Neural progenitor cell (in vitro differentiated cells): ENCODE measurements around the gene MAD1L1. TPM values are rescaled to one million over a fixed set of nuclear protein-coding genes. Genes with fewer than 3 reads are reported as not detected.
"Not testable (repeated sequence)": the region's sequence is repeated elsewhere in the genome, so short reads cannot be mapped to it uniquely, and the experiment has no call there.

ENCODE experiments used
- DNase-seq: peaks from one replicate; pipeline ENCODE4 v3.0.0-alpha.2; 2016; ENCODE audit warnings: low spot score
- H2AFZ ChIP-seq: fragments of 200-600 bp; sonication (generic); replicated peaks from 2 replicates; pipeline ENCODE4 v1.6.1; 2016; ENCODE audit warnings: antibody characterized with exemption
- H3F3A ChIP-seq: fragments of 200-600 bp; sonication (generic); 2 replicates; pipeline ENCODE4 v1.6.1; 2016; ENCODE audit warnings: antibody characterized with exemption, low read depth
- H3K27ac ChIP-seq: fragments of 200-600 bp; sonication (generic); 2 replicates; pipeline ENCODE4 v1.5.1; 2016; ENCODE audit warnings: mild to moderate bottlenecking
- H3K27me3 ChIP-seq: fragments of 200-600 bp; sonication (generic); 2 replicates; pipeline ENCODE4 v1.6.1; 2016; ENCODE audit warnings: mild to moderate bottlenecking, moderate library complexity
- H3K36me3 ChIP-seq: fragments of 200-600 bp; sonication (generic); 2 replicates; pipeline ENCODE4 v1.5.1; 2016
- H3K4me1 ChIP-seq: fragments of 200-600 bp; sonication (generic); 2 replicates; pipeline ENCODE4 v1.6.1; 2016; ENCODE audit warnings: mixed run types
- H3K4me2 ChIP-seq: fragments of 200-600 bp; sonication (generic); 2 replicates; pipeline ENCODE4 v1.6.1; 2016
- H3K4me3 ChIP-seq: fragments of 200-600 bp; sonication (generic); 2 replicates; pipeline ENCODE4 v1.5.1; 2016
- H3K79me2 ChIP-seq: fragments of 200-600 bp; sonication (generic); 2 replicates; pipeline ENCODE4 v1.6.1; 2016; ENCODE audit warnings: low read depth
- H3K9ac ChIP-seq: fragments of 200-600 bp; sonication (generic); 2 replicates; pipeline ENCODE4 v1.6.1; 2016
- H3K9me3 ChIP-seq: fragments of 200-600 bp; sonication (generic); 2 replicates; pipeline ENCODE4 v1.5.1; 2016; ENCODE audit warnings: low read depth
- H4K20me1 ChIP-seq: fragments of 200-600 bp; sonication (generic); 2 replicates; pipeline ENCODE4 v1.6.1; 2016; ENCODE audit warnings: low read depth
- H3K27ac Mint-ChIP-seq: 3 replicates; pipeline ENCODE4 v1.8.0; 2021; ENCODE audit warnings: mixed read lengths
- H3K27me3 Mint-ChIP-seq: 2 replicates; pipeline ENCODE4 v1.8.0; 2022; ENCODE audit warnings: low read depth, mild to moderate bottlenecking, inconsistent platforms, moderate library complexity, mixed read lengths; ENCODE audit not compliant: insufficient read depth
- H3K36me3 Mint-ChIP-seq: 3 replicates; pipeline ENCODE4 v1.8.0; 2021; ENCODE audit warnings: mixed read lengths
- H3K4me1 Mint-ChIP-seq: 3 replicates; pipeline ENCODE4 v1.8.0; 2021; ENCODE audit warnings: mixed read lengths
- H3K4me3 Mint-ChIP-seq: 3 replicates; pipeline ENCODE4 v1.8.0; 2021; ENCODE audit warnings: mild to moderate bottlenecking, moderate library complexity, mixed read lengths
- H3K9me3 Mint-ChIP-seq: 3 replicates; pipeline ENCODE4 v1.8.0; 2020; ENCODE audit warnings: mixed read lengths
- EZH2 ChIP-seq: fragments of 200-600 bp; sonication (generic); IDR thresholded peaks from 2 replicates; pipeline ENCODE4 v1.6.1; 2017; ENCODE audit warnings: antibody characterized with exemption, mild to moderate bottlenecking, moderate library complexity
- EZH2phosphoT487 ChIP-seq: fragments of 200-600 bp; sonication (generic); IDR thresholded peaks from 2 replicates; pipeline ENCODE4 v1.6.1; 2017; ENCODE audit warnings: antibody characterized with exemption
- total RNA-seq: library from RNA; depleted of rRNA; stranded (reverse); fragments of >200 nt; gene quantifications from 2 replicates; pipeline ENCODE4 v1.2.3, GENCODE V29; 2015; ENCODE audit warnings: low replicate concordance
- TF ChIP-seq, protein P1 (sequence below): fragments of 200-600 bp; sonication (generic); IDR thresholded peaks from 2 replicates; pipeline ENCODE4 v1.5.1; 2017; ENCODE audit warnings: antibody characterized with exemption, mild to moderate bottlenecking

The MAD1L1 gene
- total RNA-seq, 1 donor from 2014 or later: 23.7 TPM

DNA sequence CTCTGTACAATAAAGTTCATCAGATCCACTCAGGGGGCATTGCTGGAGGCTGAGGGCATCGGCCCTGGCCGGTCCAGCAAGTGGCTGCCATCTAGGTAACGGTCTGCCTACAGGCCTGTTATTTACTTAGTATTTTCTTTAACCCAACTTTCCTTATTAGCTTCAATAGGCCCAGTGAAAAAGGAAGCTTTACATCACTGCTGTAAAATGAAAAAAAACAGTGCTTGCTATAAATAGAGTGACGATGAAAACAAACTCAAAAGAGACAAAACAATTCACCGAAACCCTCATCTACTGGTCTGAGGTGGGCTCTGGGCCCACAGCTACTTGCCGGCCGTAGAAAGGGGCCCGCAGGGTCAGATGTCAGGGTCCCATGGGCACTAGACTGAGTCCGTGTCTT, 370.2 kb downstream of the MAD1L1 start:
- DNase-seq: no peak

DNA sequence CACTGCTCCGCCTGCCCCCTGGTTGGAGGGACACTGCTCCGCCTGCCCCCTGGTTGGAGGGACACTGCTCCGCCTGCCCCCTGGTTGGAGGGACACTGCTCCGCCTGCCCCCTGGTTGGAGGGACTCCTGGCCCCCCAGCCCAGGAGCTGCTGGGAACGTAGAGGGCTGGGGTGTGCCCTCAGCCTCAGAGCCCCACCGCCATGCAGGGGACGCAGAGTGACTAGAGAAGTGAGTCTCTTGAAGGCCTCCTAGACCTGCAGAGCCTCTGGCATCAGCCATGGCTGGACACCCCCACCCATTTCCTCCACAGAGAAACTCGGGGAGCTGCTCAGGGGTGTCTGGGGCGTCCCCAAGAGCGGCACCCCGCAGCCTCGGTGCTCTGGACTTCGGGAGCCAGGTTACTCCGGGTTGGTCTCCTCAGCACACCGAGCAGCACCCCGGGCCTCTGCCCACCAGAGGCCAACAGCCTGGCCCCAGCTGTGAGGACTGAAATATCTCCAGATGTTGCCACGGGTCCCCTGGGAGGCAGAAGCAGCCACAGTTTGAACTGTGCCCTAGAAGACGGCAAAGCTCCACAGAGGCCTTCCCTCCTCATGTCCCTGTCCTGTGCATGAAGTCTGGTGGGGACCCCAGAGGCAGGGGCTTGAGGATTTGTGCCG, 370.8 kb downstream of the MAD1L1 start:
- H3K4me1 Mint-ChIP-seq: peaks cover 38% of the 10 kb centered on the region
- H3K36me3 Mint-ChIP-seq: no peaks in the 10 kb centered on the region
- H3K4me3 ChIP-seq: no peak overlapping the region
- no peaks in the 10 kb centered on the region for H3K36me3 ChIP-seq
- no peak overlapping the region for H3K27ac Mint-ChIP-seq
- DNase-seq: no peak
- H3K79me2 ChIP-seq: no peaks in the 10 kb centered on the region
- peaks cover 6% of the 10 kb centered on the region for H3K27me3 Mint-ChIP-seq
- H3F3A ChIP-seq: peaks cover 4% of the 10 kb centered on the region
- no peak overlapping the region for H3K27ac ChIP-seq
- TF ChIP-seq, protein P1, sequence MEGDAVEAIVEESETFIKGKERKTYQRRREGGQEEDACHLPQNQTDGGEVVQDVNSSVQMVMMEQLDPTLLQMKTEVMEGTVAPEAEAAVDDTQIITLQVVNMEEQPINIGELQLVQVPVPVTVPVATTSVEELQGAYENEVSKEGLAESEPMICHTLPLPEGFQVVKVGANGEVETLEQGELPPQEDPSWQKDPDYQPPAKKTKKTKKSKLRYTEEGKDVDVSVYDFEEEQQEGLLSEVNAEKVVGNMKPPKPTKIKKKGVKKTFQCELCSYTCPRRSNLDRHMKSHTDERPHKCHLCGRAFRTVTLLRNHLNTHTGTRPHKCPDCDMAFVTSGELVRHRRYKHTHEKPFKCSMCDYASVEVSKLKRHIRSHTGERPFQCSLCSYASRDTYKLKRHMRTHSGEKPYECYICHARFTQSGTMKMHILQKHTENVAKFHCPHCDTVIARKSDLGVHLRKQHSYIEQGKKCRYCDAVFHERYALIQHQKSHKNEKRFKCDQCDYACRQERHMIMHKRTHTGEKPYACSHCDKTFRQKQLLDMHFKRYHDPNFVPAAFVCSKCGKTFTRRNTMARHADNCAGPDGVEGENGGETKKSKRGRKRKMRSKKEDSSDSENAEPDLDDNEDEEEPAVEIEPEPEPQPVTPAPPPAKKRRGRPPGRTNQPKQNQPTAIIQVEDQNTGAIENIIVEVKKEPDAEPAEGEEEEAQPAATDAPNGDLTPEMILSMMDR: no peak
- no peak for TF ChIP-seq EZH2
- no peak for TF ChIP-seq EZH2phosphoT487
- peaks cover 10% of the 10 kb centered on the region for H3K4me1 ChIP-seq
- H3K9me3 ChIP-seq: no peaks in the 10 kb centered on the region
- H3K4me2 ChIP-seq: no peak overlapping the region
- no peak overlapping the region for H2AFZ ChIP-seq
- peak overlapping the region; percentile 33 for H3K4me3 Mint-ChIP-seq
- no peak overlapping the region for H3K9ac ChIP-seq
- H3K27me3 ChIP-seq: no peaks in the 10 kb centered on the region
- no peaks in the 10 kb centered on the region for H3K9me3 Mint-ChIP-seq
- H4K20me1 ChIP-seq: peaks cover 40% of the 10 kb centered on the region

More for the DNA sequence above, 370.2 kb downstream of the MAD1L1 start:
- H3K4me1 Mint-ChIP-seq: peaks cover 42% of the 10 kb centered on the region
- H3K36me3 ChIP-seq: no peaks in the 10 kb centered on the region
- H3K79me2 ChIP-seq: no peaks in the 10 kb centered on the region
- no peaks in the 10 kb centered on the region for H3K9me3 Mint-ChIP-seq
- H3F3A ChIP-seq: peaks cover 4% of the 10 kb centered on the region
- H3K4me3 Mint-ChIP-seq: peak overlapping the region; percentile 33
- peaks cover 6% of the 10 kb centered on the region for H3K27me3 Mint-ChIP-seq
- peak overlapping the region; percentile 73 for H3K27ac Mint-ChIP-seq
- H2AFZ ChIP-seq: no peak overlapping the region
- no peak overlapping the region for H3K4me3 ChIP-seq
- no peak overlapping the region for H3K4me2 ChIP-seq
- H4K20me1 ChIP-seq: peaks cover 40% of the 10 kb centered on the region
- no peak overlapping the region for H3K27ac ChIP-seq
- H3K9me3 ChIP-seq: no peaks in the 10 kb centered on the region
- TF ChIP-seq EZH2 (no peak), EZH2phosphoT487 (no peak)
- TF ChIP-seq, protein P1: no peak
- H3K27me3 ChIP-seq: no peaks in the 10 kb centered on the region
- H3K9ac ChIP-seq: no peak overlapping the region
- H3K36me3 Mint-ChIP-seq: no peaks in the 10 kb centered on the region
- peaks cover 10% of the 10 kb centered on the region for H3K4me1 ChIP-seq

DNA sequence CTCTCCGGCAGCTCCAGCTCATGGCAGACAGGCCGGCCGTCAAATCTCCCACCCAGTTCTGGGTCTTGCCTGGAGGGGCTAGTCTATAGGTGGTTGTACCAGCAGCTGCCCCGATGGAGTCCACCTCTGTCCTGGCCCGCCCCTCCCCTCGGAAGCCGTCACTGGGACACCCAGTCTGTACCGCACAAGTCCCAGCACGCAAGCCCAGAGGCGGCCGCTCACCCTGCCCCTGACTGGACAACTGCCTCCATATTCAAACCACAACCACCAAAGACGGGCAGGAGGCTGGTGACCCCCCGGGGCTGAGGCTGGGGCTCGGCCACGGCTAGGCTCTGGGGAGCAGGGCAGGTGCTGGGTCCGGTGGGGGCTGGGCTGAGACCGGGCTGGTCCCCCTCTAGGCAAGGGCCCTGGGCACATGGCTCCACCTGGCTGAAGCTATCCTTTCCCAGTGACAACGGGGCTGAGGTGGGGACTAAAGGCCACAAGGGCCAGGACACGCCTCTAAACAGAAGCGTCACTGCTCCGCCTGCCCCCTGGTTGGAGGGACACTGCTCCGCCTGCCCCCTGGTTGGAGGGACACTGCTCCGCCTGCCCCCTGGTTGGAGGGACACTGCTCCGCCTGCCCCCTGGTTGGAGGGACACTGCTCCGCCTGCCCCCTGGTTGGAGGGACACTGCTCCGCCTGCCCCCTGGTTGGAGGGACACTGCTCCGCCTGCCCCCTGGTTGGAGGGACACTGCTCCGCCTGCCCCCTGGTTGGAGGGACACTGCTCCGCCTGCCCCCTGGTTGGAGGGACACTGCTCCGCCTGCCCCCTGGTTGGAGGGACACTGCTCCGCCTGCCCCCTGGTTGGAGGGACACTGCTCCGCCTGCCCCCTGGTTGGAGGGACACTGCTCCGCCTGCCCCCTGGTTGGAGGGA, 371.6 kb downstream of the MAD1L1 start:
- not testable (repeated sequence) for H3K36me3 Mint-ChIP-seq, H3K9me3 ChIP-seq, H3K4me3 ChIP-seq, H3K36me3 ChIP-seq, H3K27ac ChIP-seq, H2AFZ ChIP-seq, H3K27me3 Mint-ChIP-seq, H3K4me2 ChIP-seq, H3K9ac ChIP-seq, H3K79me2 ChIP-seq, H3K27ac Mint-ChIP-seq, H3K9me3 Mint-ChIP-seq, DNase-seq, H3K4me3 Mint-ChIP-seq, H3F3A ChIP-seq, H3K27me3 ChIP-seq
- H3K4me1 Mint-ChIP-seq: peaks cover 33% of the 10 kb centered on the region
- Histone ChIP-seq H4K20me1 (peaks cover 39% of the 10 kb centered on the region), H3K4me1 (peaks cover 10% of the 10 kb centered on the region)
